Subcutaneous adipose tissue (tissue), 4 donors: ENCODE data around the gene LAMB3. TPM values are rescaled to one million over a fixed set of nuclear protein-coding genes. Genes with fewer than 3 reads are reported as not detected.

Experiments used
- total RNA-seq, 4 donors: library from RNA; depleted of rRNA; stranded (reverse); fragments of >200 nt; gene quantifications; one replicate each; pipeline ENCODE4 v1.1.0, GENCODE V29; 2016
- TF ChIP-seq, protein P1 (sequence below): fragments of 450-650 bp; IDR thresholded peaks from one replicate; pipeline ENCODE4 v1.5.1; 2016; ENCODE audit warnings: low read depth, mild to moderate bottlenecking, control low read depth, antibody characterized with exemption, moderate library complexity

The LAMB3 gene
- total RNA-seq, 4 donors from 2014 or later, result 5.5 to 32.4 (median 21.3) TPM

DNA sequence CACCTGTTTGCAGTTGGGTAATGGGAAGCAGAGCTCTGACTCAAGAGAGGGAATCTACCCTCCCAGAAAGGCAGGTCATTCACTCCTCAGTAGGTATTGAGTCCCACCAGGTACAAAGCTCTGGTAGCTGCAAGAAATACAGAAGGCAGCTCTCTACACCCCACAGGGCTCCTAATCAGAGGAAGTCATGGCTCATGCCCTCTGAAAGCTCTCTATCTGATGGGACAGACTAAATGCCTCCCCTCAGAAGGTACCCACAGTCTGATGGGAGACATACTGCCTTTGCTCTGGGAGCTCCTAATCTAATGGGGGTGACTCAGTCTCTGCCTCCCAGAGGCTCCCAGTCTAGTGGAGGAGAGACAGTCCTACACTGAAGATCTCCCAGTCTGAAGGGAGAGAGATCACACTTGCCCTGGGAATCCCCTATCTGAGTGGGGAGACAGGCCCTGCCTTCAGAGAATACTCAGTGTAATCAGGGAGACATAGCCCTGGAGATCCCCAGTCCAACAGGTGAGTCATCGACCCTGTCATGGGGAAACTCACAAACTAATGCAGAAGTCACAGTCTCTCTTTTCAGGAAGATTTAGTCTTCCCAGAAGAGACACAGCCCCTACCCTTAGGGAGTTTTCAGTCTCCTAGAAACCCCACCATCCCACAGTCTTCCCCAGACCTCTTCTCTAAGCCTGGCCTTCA, 45.0 kb downstream of the LAMB3 start:
- TF ChIP-seq, protein P1, sequence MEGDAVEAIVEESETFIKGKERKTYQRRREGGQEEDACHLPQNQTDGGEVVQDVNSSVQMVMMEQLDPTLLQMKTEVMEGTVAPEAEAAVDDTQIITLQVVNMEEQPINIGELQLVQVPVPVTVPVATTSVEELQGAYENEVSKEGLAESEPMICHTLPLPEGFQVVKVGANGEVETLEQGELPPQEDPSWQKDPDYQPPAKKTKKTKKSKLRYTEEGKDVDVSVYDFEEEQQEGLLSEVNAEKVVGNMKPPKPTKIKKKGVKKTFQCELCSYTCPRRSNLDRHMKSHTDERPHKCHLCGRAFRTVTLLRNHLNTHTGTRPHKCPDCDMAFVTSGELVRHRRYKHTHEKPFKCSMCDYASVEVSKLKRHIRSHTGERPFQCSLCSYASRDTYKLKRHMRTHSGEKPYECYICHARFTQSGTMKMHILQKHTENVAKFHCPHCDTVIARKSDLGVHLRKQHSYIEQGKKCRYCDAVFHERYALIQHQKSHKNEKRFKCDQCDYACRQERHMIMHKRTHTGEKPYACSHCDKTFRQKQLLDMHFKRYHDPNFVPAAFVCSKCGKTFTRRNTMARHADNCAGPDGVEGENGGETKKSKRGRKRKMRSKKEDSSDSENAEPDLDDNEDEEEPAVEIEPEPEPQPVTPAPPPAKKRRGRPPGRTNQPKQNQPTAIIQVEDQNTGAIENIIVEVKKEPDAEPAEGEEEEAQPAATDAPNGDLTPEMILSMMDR, result no peak

DNA sequence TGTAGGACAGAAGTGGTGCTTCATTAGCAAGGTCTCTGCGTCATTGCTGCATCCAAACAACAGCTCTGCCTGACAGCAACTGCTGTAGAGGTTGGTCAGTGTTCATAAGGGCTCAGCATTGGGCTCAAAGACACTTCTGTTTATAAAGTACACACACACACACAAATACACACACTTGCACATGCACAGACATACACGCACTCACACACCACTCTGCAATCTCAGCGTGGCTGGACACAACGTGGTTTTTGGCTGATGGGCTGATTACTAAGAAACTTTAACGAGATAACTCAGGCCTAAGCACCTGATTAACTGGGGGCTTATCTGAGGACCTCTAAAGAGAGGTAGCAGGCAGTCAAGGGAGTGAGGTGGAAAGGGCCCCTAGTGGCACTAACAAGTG, 48.3 kb downstream of the LAMB3 start:
- TF ChIP-seq, protein P1, result no peak

DNA sequence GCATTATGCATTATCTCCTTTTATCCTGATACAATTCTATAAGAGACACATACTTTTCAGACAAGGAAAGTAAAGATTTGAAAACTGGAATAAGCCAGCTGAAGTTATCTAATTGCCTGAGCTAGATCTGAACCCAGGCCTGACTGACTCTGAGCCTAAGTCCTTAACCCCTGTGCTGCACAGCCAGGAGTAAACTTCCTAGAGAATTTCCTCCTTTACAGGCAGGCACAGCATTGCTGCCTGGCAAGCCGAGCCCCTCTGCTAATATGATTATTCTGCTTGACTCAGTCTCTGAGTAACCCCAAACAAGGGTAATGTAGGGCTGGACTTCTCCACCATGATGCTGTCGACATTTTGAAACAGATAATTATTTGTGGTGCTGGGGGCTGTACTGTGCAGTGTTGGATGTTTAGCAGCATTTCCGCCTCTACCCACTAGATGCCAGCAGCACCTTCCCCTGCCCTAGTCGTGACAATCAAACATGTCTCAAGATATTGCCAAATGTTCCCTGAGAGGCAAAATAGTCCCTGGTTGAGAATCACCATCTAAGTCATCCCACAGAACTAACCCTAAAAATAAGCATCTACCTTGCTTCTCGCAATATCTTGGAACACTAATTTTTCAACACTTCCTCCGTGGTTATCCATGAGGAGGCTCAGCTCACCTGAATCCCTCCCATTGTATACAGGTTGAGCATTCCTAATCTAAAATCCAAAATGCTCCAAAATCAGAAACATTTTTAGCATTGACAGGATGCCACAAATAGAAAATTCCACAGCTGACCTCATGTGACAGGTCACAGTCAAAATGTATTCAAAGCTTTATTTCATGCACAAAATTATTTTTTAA, 50.2 kb downstream of the LAMB3 start:
- TF ChIP-seq, protein P1, result no peak

DNA sequence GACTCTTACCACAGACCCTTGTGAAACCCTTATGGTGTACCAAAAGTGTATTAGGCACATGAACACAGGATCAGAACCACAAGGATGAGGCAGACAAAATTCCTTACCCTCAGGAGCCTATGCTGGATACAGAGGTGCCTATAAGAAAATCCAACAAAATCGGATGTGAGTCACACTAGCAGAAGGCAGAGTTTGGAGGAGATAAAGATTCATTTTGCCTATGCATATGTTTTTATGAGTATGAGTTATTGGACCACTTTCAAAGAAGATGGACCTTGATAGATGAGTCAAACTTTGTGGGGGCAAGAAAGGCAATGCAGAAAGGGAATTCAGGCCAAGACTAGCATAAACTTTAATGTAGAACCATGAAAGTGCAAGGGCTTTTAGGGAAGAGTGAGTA, 51.7 kb downstream of the LAMB3 start:
- TF ChIP-seq, protein P1, result no peak

DNA sequence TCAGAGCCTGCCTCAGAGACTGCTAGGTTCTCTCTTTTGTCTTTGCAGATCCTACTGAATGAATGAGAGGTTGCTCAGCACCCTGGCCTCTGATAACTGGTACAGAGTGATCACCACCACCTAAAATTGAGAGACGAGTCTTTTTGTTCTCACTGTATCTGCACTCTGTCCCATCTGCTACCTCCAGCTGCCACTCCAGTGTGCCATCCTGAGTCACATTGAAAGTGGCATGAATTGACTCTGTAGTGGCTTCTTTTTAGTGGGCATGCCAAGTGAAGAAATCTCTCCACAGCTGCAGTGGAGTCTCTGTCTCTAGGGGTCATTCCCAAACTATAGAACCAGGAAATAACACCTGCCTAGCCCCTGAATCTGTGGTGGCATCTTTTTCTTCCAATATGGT, 54.0 kb downstream of the LAMB3 start:
- TF ChIP-seq, protein P1, result no peak

DNA sequence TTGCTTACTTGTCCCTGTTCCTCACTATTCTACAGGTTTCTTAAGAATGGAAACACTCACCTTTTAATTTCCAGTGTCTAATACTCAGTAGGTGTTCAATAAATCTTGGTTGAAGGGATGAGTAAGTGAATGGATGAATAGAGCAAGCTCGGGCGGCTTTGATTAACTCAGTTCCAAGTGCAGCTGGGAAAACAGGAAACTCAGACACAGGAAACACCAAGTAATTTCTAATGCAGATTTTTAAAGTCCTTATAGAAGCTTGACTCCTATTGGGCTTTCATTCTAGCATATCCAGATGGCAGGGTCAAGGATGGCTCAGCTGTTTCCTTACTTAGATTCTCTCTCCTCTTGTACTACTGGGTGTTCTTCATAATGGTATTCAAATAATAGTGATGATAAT, 54.7 kb downstream of the LAMB3 start:
- TF ChIP-seq, protein P1, result no peak

DNA sequence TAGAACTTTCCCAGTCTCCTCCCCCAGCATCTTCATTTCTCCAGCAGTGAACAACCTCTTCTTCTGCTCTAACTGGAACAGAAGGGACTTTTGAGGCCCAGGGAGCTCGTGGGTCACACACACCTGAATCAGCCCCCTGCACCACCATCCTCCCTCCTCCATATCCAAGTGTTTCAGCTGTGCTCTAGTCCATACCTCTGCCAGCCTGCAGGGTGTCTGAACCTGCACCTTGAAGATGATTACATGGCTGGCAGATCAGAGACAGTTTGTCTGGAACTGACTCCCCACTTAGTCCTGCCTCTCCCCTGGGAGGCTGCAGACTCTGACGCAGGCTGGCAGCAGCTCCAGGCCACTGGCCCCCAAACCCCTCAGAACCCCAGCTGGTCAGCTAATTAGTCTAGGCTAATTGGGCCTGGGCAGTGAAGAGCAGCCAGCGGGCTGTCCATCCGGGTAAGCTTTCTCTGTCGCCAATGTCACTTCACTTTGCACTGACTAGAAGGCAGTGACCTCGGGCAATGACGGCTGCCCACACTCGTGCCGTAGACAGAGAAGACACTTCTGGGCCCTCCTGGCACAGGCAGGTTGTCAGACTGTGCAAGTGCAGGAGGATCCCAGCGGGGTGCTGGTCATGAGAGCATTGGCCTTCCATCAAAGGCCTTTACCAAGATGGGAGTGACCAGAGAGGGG, 56.5 kb downstream of the LAMB3 start:
- TF ChIP-seq, protein P1, result no peak
